HTR-8/SVneo (cell line): ENCODE results near the gene SPATA12.

ENCODE experiments used
- DNase-seq: peaks from one replicate; pipeline ENCODE4 v3.0.0; 2011; ENCODE audit warnings: low spot score, mixed read lengths; ENCODE audit not compliant: insufficient read length
- FAIRE-seq: peaks from 2 replicates; lab custom pipeline; 2011; peaks lifted over from hg19 to GRCh38; lab: Jason Lieb, UNC

SPATA12 gene

GRCh38 chr3:57048728-57049127, 11.7 kb upstream of the SPATA12 start:
- DNase-seq, result no peak
- no peak for FAIRE-seq

GRCh38 chr3:57052662-57053061, 7.8 kb upstream of the SPATA12 start:
- no peak for DNase-seq
- no peak for FAIRE-seq

DNA sequence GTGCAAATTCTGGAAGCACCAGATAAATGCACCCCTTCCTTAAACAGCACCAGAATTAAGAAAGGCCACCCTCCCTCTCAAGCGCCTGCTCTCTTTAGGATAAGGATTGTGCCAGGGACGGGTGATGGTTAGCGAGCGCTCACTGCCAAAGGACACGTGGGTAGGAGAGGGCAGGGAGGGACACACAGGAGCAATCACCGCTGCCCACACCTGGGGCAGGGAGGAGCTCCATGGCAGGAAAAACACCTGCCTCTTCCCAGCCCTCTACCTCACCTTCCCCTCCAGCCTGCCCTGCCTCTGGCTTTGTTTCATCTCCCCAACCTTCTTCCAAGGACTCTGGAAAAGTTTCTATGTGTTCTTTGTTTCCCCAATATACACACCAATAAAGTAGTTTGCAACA, 7.3 kb upstream of the SPATA12 start:
- FAIRE-seq (no peak), DNase-seq (no peak)

GRCh38 chr3:57057351-57057750, 3.1 kb upstream of the SPATA12 start:
- no peak for FAIRE-seq

GRCh38 chr3:57059411-57059810, 1.1 kb upstream of the SPATA12 start:
- DNase-seq (no peak), FAIRE-seq (no peak)

More at GRCh38 chr3:57057351-57057750, 3.1 kb upstream of the SPATA12 start:
- no peak for DNase-seq

- FAIRE-seq (no peak), DNase-seq (no peak)
These were observed 1.1 kb downstream of the SPATA12 start for GRCh38 chr3:57061556-57061955.

DNA sequence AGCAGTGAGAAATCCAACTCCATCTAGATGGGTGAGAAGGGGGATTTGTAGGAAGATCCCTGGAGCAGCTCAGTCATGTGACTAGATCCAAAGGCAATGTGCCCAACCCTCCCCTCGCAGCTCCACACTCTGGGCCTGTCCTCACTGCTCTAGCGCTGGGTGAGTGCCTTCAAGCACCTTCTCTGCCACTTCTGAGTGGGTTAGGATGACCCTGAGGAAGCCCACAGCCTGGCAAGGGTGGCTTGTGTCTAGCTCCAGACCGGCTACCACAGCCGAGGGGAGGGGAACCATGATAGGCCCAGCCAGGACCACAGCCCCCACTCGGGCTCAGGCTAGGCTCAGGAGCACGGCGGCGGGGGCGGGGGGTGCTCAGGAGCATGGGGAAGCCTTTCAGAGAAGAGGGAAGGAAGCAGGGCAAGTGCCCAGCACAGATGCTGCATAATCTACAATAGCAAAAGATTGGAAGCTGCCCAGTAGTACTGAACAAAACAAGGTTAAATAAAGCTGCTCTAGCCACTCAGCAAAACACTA, 1.7 kb downstream of the SPATA12 start:
- no peak for FAIRE-seq

DNA sequence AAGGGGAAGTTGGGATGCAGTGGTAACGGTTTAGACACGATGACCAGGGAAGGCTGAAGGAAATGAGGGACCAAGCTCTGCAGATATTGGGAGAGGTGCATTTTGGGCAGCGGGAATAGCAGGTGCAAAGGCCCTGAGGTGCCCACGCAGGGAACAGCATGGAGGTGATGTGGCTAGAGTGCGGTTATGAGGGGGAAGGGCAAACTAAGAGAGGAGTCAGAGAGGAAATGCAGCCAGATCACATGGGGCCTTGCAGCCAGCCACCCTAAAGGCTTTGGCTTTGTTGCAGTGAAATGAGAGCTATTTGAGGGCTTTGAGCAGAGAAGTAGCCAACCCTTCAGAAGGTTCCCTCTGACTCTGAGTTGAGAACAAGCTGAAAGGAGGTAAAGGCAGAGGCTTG, 2.6 kb downstream of the SPATA12 start:
- no peak for DNase-seq
- no peak for FAIRE-seq

More for the DNA sequence above, 1.7 kb downstream of the SPATA12 start:
- no peak for DNase-seq

DNA sequence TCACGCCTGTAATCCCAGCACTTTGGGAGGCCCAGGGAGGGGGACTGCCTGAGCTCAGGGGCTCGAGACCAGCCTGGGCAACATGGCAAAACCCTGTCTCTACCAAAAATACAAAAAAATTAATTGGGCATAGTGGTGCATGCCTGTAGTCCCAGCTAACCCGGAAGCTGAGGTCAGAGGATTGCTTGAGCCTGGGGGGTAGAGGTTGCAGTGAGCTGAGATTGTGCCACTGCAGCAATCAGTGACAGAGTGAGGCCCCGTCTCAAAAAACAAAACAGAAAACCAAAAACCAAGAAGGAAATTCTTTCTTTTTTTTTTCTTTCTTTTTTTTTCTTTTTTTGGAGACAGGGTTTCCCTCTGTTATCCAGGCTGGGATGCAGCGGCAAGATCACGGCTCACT, 3.5 kb downstream of the SPATA12 start:
- DNase-seq, result no peak

GRCh38 chr3:57064572-57064971, 4.1 kb downstream of the SPATA12 start:
- DNase-seq (no peak), FAIRE-seq (no peak)

More for the DNA sequence above, 3.5 kb downstream of the SPATA12 start:
- no peak for FAIRE-seq

GRCh38 chr3:57065588-57065987, 5.1 kb downstream of the SPATA12 start:
- no peak for DNase-seq
- FAIRE-seq, result peak; percentile 40

DNA sequence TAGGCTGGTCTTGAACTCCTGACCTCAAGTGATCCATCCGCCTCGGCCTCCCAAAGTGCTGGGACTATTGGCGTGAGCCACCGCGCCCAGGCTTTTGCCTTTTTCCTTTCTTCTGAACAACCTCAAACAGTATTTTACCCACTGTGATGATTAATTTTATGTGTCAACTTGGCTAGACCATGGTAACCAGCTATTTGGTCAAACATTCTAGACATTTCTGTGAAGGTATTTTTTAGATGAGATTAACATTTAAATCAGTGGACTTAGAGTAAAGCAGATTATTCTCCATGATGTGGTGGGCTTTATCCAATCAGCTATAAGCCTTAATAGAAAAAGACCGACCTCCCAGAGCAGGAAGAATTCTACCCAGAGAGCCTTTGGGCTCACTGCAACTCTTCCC, 6.0 kb downstream of the SPATA12 start:
- no peak for FAIRE-seq
- no peak for DNase-seq

DNA sequence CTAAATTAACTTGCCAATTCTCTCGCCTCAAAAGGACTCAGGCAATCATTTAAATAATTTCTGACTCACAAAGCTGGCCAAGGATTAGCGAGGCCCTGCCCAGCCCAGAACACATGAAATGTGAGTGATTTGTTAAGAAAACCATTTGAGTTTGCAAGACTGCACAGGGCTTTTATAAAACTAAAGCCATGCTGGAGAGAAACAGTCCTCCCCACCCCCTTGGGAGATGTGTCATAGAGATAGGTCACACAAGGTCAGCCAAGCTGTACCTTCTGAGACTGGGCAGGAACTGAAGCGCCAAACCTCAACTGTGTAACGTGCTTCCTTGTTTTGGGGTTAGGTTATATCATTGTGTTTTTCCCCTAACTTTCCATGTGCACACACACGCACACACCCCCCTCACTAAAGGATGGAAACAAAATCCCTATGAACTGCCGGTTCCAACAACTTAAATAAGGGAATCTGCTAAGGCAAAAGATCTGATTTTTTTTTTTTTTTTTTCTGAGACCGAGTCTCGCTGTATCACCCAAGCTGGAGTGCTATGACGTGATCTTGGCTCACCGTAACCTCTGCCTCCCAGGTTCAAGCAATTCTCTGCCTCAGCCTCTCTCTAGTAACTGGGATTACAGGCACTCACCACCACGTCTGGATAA, 8.1 kb downstream of the SPATA12 start:
- FAIRE-seq, result peak; percentile 88
- DNase-seq, result peak; percentile 49

DNA sequence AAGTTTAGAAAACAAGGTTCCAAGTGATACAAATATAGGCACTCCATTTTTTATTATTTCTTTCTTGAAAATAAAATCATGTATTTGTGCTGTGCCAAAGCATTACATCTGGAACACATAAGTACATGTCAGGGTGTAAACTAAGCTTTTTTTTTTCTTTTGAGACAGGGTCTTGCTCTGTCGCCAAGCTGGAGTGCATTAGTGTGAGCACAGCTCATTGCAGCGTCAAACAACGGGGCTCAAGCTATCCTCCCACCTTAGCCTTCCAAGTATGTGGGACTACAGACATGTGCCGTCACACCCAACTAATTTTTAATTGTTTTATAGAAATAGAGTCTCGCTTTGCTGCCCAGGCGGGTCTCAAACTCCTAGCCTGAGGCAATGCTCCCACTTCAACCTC, 9.0 kb downstream of the SPATA12 start:
- FAIRE-seq (no peak), DNase-seq (no peak)

DNA sequence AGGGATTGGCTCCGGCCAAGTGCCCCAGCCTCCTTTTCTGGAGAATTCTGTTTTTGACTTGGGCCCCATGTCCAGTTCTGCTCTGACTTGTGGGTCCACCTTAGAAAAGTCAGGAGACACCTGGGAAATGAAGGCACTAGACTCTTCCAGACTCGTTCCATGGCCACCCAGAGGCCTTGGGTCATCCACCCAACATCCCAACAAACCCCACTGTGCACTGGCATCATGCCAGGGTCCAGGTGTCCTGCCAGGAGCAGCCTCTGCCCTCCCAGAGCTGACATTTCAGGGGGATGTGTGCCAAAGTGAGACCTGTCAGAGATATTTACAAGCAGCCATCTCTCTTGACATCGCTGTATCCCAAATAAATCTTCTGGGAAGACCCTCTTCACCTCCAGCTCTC, 13.2 kb downstream of the SPATA12 start:
- no peak for FAIRE-seq

DNA sequence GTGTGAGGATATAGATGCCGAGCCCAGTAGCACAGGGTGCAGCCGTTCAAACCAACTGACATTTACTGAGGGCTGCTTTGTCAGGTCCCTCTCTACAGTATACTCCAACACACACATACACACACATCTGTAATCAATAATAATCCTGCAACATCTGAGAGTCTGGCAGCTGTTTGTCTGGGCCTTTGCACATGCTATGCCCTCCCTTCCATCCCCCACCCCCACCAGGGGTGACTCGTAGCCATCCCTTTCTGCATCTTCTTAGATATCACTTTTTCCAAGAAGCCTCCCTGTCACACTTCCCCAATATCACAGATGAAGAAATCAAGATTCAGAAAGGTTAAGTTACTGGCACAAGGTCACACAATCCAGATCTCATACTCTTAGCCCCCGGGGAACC, 13.7 kb downstream of the SPATA12 start:
- DNase-seq (no peak), FAIRE-seq (no peak)

More for the DNA sequence above, 13.2 kb downstream of the SPATA12 start:
- no peak for DNase-seq

DNA sequence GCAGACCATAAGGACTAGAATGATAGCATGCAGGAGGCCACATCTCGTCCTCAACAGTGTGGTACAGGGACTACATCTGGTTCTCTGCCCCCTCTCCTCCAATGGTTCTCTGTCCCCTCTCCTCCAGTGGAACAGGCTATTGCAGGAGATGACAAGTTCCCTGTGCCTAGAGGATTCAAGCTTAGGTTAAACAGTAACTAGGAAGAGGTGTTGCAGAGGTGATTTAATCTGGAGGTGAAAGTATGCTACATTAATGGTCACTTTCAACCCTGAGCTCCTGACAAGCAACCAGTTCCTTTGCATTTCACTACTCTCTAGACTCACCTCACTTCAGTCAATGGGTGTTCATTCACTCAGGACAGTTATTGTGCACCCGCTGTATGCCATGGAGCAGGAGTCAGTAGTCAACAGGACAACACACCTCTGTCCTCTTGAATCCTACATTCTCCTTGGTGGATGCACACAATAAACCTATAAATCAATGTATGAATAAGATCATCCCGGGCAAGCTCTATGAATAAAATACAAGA, 16.0 kb downstream of the SPATA12 start:
- no peak for FAIRE-seq
- no peak for DNase-seq

GRCh38 chr3:57077630-57078343, 17.3 kb downstream of the SPATA12 start:
- FAIRE-seq, result peak; percentile 71
- DNase-seq, result no peak

- FAIRE-seq, result no peak
- peak; percentile 38 for DNase-seq
These were observed 17.8 kb downstream of the SPATA12 start for GRCh38 chr3:57078344-57078634.

GRCh38 chr3:57078635-57079473, 18.4 kb downstream of the SPATA12 start:
- peak; percentile 67 for DNase-seq
- peak; percentile 74 for FAIRE-seq

GRCh38 chr3:57079474-57079831, 19.0 kb downstream of the SPATA12 start:
- FAIRE-seq (no peak), DNase-seq (no peak)
